RWPE2 (cell line): ENCODE data around the gene EHD4.

Source experiments
- ATAC-seq: fragments of 200-7000 bp; cut with Tn5 transposase; 3 replicates; pipeline ENCODE4 v1.9.1; 2021; ENCODE audit warnings: low read depth
- DNase-seq: peaks from one replicate; pipeline ENCODE4 v3.0.0-alpha.2; 2020; ENCODE audit warnings: low spot score
- H3K27ac ChIP-seq: fragments of 450-650 bp; 2 replicates; pipeline ENCODE4 v1.5.1; 2017; ENCODE audit warnings: mild to moderate bottlenecking; ENCODE audit not compliant: poor library complexity, severe bottlenecking
- H3K27me3 ChIP-seq: fragments of 250-450 bp; sonication (Bioruptor Pico); 2 replicates; pipeline ENCODE4 v1.5.1; 2021; ENCODE audit warnings: mild to moderate bottlenecking, moderate library complexity; ENCODE audit not compliant: insufficient read depth, poor library complexity, severe bottlenecking
- H3K36me3 ChIP-seq: fragments of 250-450 bp; sonication (Bioruptor Pico); 2 replicates; pipeline ENCODE4 v1.5.1; 2020; ENCODE audit warnings: low read depth, mild to moderate bottlenecking, moderate library complexity
- H3K4me1 ChIP-seq: fragments of 250-450 bp; sonication (Bioruptor Pico); 2 replicates; pipeline ENCODE4 v1.5.1; 2021; ENCODE audit warnings: mild to moderate bottlenecking, moderate library complexity; ENCODE audit not compliant: insufficient read depth, poor library complexity, severe bottlenecking
- H3K4me3 ChIP-seq: fragments of 250-450 bp; sonication (Bioruptor Pico); 2 replicates; pipeline ENCODE4 v1.5.1; 2021; ENCODE audit warnings: mild to moderate bottlenecking, moderate library complexity; ENCODE audit not compliant: severe bottlenecking
- H3K9me3 ChIP-seq: fragments of 250-450 bp; sonication (Bioruptor Pico); 2 replicates; pipeline ENCODE4 v1.5.1; 2021; ENCODE audit warnings: mild to moderate bottlenecking, moderate library complexity; ENCODE audit not compliant: severe bottlenecking
- TF ChIP-seq, protein P1 (sequence below): fragments of 450-650 bp; IDR thresholded peaks from one replicate; pipeline ENCODE4 v1.5.1; 2017; ENCODE audit warnings: mild to moderate bottlenecking, moderate library complexity; ENCODE audit not compliant: poor library complexity, severe bottlenecking

Gene EHD4

DNA sequence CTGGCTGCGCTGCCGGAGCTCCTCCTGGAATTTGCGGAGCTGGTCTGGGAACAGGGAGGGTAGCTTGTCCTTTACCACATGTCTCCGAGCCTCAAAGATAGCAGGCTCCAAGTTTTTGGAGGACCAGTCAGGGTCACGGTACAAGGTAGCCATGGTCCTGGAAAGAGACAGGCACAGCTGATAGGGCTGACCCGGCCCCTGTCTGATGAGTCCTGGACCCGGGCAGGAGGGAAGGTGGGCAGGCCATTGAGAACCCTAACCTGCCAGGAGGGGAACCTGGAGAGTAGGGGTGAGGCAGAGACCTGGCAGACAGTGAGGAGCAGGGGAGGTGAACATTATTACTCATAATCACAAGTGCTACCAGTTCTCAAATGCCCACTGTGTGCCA is 20.4 kb upstream of the EHD4 start:
- ATAC-seq (no peak), DNase-seq (peak; percentile 61)
- no peak overlapping the region for H3K27ac ChIP-seq

DNA sequence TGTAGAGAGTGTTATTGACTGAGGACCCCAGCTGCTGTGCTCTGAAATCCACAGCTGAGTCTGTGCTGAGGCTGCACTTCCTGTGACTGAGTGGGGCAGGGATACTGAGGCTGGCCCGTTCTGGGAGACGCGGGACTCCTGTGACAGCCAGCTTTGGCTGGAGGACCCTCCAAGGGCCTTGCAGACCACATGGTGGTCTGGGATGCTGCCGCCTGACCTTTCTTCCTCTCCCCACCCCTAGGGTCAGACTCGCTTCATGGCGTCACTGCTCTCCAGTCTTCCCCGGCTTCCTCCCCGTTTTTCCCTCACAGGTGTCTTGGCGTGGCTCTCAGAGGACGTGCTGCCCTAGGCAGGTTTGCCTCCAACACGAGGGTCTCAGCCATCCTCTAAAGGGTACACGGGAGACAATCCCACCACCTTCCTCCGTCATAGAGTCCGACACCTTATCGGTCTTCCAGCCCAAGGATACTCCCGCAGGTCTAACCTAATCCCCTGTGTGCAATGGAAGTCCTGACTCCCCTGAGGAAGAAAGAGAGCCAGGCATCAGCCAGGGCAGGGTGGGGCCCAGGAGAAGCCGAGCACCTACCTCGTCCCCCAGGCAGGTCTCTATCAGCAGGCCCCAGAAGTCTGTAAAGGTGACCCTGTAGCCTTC is 19.9 kb upstream of the EHD4 start:
- Histone ChIP-seq H3K4me3 (no peak overlapping the region), H3K27me3 (no peaks in the 10 kb centered on the region), H3K4me1 (no peaks in the 10 kb centered on the region), H3K27ac (no peak overlapping the region), H3K36me3 (no peaks in the 10 kb centered on the region), H3K9me3 (no peaks in the 10 kb centered on the region)
- ATAC-seq (no peak), DNase-seq (peak; percentile 71)
- TF ChIP-seq, protein P1, sequence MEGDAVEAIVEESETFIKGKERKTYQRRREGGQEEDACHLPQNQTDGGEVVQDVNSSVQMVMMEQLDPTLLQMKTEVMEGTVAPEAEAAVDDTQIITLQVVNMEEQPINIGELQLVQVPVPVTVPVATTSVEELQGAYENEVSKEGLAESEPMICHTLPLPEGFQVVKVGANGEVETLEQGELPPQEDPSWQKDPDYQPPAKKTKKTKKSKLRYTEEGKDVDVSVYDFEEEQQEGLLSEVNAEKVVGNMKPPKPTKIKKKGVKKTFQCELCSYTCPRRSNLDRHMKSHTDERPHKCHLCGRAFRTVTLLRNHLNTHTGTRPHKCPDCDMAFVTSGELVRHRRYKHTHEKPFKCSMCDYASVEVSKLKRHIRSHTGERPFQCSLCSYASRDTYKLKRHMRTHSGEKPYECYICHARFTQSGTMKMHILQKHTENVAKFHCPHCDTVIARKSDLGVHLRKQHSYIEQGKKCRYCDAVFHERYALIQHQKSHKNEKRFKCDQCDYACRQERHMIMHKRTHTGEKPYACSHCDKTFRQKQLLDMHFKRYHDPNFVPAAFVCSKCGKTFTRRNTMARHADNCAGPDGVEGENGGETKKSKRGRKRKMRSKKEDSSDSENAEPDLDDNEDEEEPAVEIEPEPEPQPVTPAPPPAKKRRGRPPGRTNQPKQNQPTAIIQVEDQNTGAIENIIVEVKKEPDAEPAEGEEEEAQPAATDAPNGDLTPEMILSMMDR: no peak

More for the DNA sequence above, 20.4 kb upstream of the EHD4 start:
- TF ChIP-seq, protein P1: no peak
- H3K9me3 ChIP-seq: no peaks in the 10 kb centered on the region
- H3K4me1 ChIP-seq: no peaks in the 10 kb centered on the region
- no peak overlapping the region for H3K4me3 ChIP-seq
- no peaks in the 10 kb centered on the region for H3K36me3 ChIP-seq
- no peaks in the 10 kb centered on the region for H3K27me3 ChIP-seq

DNA sequence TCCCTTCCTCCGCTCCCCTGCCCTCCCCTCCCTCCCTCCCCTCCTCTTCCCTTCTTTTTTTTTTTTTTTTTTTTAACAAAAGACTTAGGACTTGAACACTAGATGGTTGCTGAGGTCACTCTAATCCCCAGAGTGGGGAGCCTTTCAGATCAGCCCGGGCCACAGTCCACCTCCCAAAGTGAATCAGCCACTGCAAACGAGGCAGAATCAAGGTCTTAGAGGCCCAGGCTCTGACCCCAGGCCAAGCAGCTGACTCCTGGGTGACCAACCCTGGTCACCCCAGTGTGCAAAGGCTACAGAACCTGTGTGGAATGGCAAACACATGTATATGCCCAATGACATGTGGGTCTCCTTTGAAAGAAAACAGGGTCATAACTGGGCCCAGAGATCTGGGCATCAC is 18.3 kb upstream of the EHD4 start:
- DNase-seq: peak; percentile 33
- Histone ChIP-seq H3K4me3 (no peak overlapping the region), H3K27ac (no peak overlapping the region), H3K9me3 (no peaks in the 10 kb centered on the region), H3K27me3 (no peaks in the 10 kb centered on the region), H3K4me1 (no peaks in the 10 kb centered on the region), H3K36me3 (no peaks in the 10 kb centered on the region)
- TF ChIP-seq, protein P1: no peak
- ATAC-seq: no peak

DNA sequence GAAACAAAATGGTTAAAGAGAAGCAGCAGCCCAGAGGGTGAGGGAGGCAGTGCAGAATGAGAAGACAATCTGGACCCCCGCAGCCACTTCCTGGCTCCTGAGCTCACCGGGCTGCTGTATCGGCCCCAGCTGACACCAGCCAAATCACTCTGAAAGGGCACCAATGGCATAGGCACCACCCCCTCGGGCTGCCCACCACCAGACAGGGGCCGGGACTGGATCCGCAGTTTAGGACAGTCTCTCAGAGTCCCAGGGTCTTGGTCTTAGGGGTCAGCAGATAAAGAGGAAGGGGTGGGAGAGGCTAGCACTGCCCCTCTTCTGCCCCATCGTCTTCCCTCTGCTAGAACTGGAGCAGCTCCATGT is 17.9 kb upstream of the EHD4 start:
- H3K27me3 ChIP-seq: no peaks in the 10 kb centered on the region
- H3K4me1 ChIP-seq: no peaks in the 10 kb centered on the region
- H3K27ac ChIP-seq: no peak overlapping the region
- ATAC-seq (no peak), DNase-seq (peak; percentile 60)
- H3K36me3 ChIP-seq: no peaks in the 10 kb centered on the region
- TF ChIP-seq, protein P1: no peak
- no peak overlapping the region for H3K4me3 ChIP-seq
- no peaks in the 10 kb centered on the region for H3K9me3 ChIP-seq

DNA sequence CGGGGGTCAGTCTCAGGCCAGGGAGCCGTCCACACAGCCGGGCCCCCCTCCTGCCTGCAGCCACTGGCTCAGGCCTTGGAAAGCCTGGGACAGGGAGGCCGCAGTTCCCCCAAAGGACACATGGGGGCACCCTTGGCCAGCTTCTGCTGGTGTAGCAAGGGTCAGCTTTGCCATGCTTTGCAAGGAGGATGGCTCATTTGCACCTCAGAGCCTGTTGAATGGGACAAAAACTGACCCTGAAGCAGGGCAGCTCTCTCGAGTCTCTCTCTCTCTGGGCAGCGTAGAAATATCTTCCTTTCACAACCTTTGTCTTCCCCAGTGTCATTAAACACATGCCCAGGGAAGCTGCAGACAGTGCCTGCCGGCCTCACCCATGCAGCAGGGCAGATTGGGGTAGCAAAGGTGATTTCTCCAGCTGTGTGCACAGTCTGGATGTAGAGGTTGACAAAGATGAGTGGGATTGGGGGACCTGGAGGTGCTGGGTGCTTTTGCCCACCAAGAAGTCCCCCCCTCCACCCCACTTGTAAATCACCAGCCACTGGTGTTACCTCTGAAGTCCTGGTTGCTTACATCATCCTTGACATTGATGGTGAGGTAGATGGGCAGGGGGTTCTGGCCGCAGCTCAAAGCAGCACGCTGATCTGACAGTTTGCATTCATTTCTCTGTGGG is 17.4 kb upstream of the EHD4 start:
- H3K4me3 ChIP-seq: no peak overlapping the region
- no peaks in the 10 kb centered on the region for H3K27me3 ChIP-seq
- TF ChIP-seq, protein P1: peak; percentile 100
- no peaks in the 10 kb centered on the region for H3K36me3 ChIP-seq
- ATAC-seq (peak; percentile 91), DNase-seq (peak; percentile 78)
- H3K9me3 ChIP-seq: no peaks in the 10 kb centered on the region
- H3K4me1 ChIP-seq: no peaks in the 10 kb centered on the region
- no peak overlapping the region for H3K27ac ChIP-seq
